BE2C (cell line): ENCODE measurements around the gene CCDC85A.

Experiments used
- DNase-seq: peaks from one replicate; pipeline ENCODE4 v3.0.0-alpha.2; 2020
- H3K27me3 ChIP-seq: fragments of 250-450 bp; sonication (Bioruptor Pico); 2 replicates; pipeline ENCODE4 v1.5.1; 2020; ENCODE audit warnings: mild to moderate bottlenecking
- H3K36me3 ChIP-seq: fragments of 250-450 bp; sonication (Bioruptor Pico); 2 replicates; pipeline ENCODE4 v1.5.1; 2020; ENCODE audit warnings: mild to moderate bottlenecking
- H3K4me1 ChIP-seq: fragments of 250-450 bp; sonication (Bioruptor Pico); 2 replicates; pipeline ENCODE4 v1.5.1; 2020
- H3K4me3 ChIP-seq: 2 replicates; pipeline ENCODE4 v1.5.1; 2011; ENCODE audit warnings: low read depth, low read length
- H3K9me3 ChIP-seq: fragments of 250-450 bp; sonication (Bioruptor Pico); 2 replicates; pipeline ENCODE4 v1.5.1; 2020
- TF ChIP-seq, protein P1 (sequence below): IDR thresholded peaks from 2 replicates; pipeline ENCODE4 v1.5.1; 2012; ENCODE audit warnings: mild to moderate bottlenecking, low read depth, low read length

Gene CCDC85A

DNA sequence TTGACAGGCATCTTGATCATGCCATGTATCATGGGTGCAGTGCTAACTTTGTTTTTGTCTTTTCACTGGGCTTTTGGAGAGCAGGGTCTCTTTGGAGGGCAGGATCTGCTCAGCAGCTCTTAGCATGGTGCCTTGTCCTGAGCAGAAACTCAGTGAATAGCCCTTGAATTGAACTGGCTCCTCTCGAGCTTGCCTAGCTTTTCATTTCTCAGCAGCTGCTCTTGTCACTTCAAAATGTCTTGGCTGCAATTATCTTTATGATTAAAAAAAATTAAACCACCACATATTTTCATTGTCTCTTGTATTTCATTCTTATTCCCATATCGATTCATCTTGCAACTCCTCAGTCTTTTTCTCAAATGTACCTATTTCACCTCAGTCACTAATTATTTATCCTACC lies 50.5 kb downstream of the CCDC85A start:
- no peaks in the 10 kb centered on the region for H3K9me3 ChIP-seq
- H3K27me3 ChIP-seq, result no peaks in the 10 kb centered on the region
- H3K4me1 ChIP-seq, result no peaks in the 10 kb centered on the region
- H3K36me3 ChIP-seq, result no peaks in the 10 kb centered on the region
- TF ChIP-seq, protein P1, sequence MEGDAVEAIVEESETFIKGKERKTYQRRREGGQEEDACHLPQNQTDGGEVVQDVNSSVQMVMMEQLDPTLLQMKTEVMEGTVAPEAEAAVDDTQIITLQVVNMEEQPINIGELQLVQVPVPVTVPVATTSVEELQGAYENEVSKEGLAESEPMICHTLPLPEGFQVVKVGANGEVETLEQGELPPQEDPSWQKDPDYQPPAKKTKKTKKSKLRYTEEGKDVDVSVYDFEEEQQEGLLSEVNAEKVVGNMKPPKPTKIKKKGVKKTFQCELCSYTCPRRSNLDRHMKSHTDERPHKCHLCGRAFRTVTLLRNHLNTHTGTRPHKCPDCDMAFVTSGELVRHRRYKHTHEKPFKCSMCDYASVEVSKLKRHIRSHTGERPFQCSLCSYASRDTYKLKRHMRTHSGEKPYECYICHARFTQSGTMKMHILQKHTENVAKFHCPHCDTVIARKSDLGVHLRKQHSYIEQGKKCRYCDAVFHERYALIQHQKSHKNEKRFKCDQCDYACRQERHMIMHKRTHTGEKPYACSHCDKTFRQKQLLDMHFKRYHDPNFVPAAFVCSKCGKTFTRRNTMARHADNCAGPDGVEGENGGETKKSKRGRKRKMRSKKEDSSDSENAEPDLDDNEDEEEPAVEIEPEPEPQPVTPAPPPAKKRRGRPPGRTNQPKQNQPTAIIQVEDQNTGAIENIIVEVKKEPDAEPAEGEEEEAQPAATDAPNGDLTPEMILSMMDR, result no peak
- no peak for DNase-seq
- no peak overlapping the region for H3K4me3 ChIP-seq

DNA sequence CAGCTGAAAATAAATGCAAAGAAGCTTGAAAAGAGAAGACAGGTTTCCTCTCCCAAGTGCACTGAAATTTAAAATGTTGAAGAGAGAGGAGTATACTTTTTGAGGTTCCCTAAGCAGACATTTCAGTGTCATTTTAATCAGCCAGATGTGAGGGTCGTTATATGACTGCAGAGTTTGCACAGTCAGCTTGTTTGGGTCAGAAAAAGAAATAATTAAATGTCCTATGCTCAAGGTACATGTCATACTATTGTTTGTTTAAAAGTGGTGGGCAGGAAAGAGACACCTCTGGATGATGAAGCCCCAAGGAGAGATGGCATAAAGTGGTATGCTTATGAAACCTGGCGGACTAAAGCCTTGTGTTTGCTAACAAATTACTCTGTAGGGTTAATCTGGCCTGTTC lies 55.2 kb downstream of the CCDC85A start:
- no peak for DNase-seq
- no peaks in the 10 kb centered on the region for H3K36me3 ChIP-seq
- TF ChIP-seq, protein P1, result no peak

DNA sequence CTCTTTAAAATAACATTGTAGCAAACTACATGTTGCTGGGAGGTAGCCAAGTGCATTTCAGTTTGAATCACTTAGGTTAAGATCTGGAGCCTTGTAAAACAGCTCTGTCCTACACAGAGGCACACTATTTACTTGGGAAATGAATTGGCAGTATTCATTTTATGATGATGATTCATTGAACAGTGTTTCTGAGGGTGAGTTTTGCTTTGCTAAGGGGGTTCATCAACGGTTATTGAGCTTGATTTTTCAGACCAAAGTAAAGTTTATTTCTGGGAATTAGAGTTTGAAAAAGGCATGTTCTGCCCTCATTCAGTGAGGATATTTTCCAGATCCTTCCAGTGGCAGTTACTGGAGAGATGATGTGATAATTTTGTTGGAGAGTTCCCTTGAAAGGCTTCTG lies 55.6 kb downstream of the CCDC85A start:
- Histone ChIP-seq H3K4me1 (no peaks in the 10 kb centered on the region), H3K9me3 (no peaks in the 10 kb centered on the region), H3K4me3 (no peak overlapping the region), H3K36me3 (no peaks in the 10 kb centered on the region), H3K27me3 (no peaks in the 10 kb centered on the region)
- TF ChIP-seq, protein P1, result no peak
- DNase-seq, result no peak

More for the DNA sequence above, 55.2 kb downstream of the CCDC85A start:
- H3K27me3 ChIP-seq, result no peaks in the 10 kb centered on the region
- no peaks in the 10 kb centered on the region for H3K4me1 ChIP-seq
- H3K9me3 ChIP-seq, result no peaks in the 10 kb centered on the region
- H3K4me3 ChIP-seq, result no peak overlapping the region

DNA sequence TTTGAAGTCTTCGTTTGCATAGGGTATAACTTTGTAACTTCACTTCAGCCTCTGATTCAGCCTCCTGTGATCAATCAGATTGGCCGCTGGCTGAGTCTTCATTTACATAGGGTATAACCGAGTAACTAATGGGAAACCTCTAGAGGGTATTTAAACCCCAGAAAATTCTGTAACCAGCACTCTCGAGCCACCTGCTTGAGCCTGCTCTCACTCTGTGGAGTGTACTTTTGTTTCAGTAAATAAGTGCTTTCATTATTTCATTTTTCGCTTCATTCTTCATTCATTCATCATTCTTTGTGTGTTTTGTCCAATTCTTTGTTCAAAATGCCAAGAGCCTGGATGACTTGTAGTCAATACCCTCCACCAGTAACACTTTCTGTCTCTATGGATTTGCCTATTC lies 56.4 kb downstream of the CCDC85A start:
- no peak overlapping the region for H3K4me3 ChIP-seq
- TF ChIP-seq, protein P1, result no peak
- no peaks in the 10 kb centered on the region for H3K4me1 ChIP-seq
- no peak for DNase-seq
- H3K36me3 ChIP-seq, result no peaks in the 10 kb centered on the region
- H3K27me3 ChIP-seq, result no peaks in the 10 kb centered on the region
- H3K9me3 ChIP-seq, result no peaks in the 10 kb centered on the region

DNA sequence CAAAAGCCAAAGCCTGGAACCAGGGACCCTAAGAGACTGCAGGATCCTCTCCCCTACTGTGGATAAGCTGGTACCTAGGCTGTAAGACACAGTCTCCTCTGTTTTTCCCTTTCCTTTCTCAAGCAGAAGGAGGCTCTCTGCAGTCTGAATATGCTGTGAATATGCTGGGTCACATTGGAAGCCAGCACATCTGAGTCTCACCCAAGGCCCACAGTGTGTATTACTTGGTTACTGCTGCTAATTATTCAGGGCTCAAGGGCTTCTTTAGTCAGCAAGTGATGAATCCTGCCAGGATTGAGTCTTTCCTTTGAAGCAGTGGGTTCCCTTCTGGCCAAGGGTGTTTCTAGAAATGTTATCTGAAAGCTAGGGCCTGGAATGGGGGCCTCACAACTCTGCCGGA lies 60.7 kb downstream of the CCDC85A start:
- TF ChIP-seq, protein P1, result no peak
- Histone ChIP-seq H3K4me1 (no peaks in the 10 kb centered on the region), H3K4me3 (no peak overlapping the region), H3K9me3 (no peaks in the 10 kb centered on the region), H3K27me3 (no peaks in the 10 kb centered on the region), H3K36me3 (no peaks in the 10 kb centered on the region)
- DNase-seq, result no peak

DNA sequence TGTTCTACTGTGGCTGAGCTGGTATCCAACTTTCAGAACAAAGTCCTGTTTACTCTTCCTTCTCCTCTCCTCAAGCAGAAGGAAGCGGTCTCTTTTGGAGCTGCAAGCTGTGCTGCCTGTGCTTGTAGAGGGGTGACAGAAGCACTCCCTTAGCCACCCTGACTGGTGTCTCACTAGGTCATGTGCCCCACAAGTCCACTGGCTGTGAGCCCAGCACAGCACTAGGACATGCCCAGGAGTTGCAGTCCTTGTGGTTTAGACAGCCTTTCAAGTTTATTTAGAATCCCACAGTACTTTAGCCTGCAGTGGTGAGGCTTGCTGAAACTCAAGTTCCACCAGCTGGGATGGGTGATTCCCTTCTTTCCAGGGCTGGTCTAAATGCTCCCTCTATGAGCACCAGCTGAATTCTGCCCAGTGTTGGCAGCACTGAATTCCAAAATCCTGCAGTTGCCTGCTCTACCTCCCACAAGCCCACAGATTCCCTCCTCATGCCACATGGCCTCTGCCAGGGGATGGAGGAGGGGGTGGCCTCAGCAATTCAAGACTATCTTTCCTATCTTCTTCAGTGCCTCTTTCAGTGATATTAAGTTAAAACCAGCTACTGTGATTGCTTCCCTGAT lies 61.2 kb downstream of the CCDC85A start:
- H3K27me3 ChIP-seq, result no peaks in the 10 kb centered on the region
- TF ChIP-seq, protein P1, result no peak
- no peaks in the 10 kb centered on the region for H3K4me1 ChIP-seq
- no peaks in the 10 kb centered on the region for H3K36me3 ChIP-seq
- no peak overlapping the region for H3K4me3 ChIP-seq
- H3K9me3 ChIP-seq, result no peaks in the 10 kb centered on the region
- DNase-seq, result no peak
